GM19324 (cell line): ENCODE data around the gene NBPF11.
"Not testable (repeated sequence)": the region's sequence is repeated elsewhere in the genome, so short reads cannot be mapped to it uniquely, and the experiment has no call there.

ENCODE experiments used
- ATAC-seq: cut with Tn5 transposase; IDR thresholded peaks from one replicate; pipeline ENCODE4 v1.9.1; 2021; ENCODE audit warnings: mild to moderate bottlenecking, moderate library complexity; ENCODE audit not compliant: unreplicated experiment, low FRiP score

The NBPF11 gene

DNA sequence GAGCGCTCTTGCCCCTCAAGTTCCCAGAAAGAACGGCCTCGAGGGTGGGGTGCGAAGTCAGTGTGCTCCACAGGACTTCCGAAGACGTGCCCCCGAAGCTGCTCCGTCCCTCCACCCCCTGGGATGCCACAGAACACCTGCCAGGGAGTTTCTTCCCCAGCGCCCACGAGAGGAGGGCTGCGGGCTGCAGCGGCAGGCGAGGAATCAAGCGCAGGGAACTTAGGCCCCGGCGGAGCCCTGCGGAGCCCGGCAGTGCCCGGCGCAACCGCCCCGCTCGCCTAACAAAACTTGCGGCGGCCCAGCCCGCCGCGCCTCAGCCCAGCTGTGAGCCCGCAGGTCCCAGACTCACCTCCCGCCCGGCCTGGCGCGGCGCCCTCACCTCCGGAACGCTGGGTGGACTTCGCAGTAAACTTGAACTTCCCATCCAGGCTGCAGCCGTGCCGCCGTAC lies 686 bp downstream of the NBPF11 start:
- peak; percentile 28 for ATAC-seq

DNA sequence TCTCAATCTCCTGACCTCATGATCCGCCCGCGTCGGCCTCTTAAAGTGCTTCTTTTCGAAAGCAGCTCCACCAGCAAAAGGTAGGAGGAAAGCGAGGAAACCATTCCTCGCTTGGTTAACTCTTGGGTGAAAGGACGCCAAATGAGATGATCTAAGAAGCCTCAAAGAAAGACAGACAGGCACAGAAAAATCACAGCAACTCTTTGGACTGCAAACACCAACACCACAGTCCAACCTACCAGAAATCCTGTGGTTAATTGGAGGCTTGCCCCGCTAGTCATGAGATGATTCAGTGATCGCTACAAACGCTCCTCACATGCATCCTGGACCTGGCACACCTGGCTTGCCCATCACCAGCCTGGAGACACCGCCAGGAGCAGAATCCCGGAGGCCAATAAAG lies 1.1 kb downstream of the NBPF11 start:
- peak; percentile 14 for ATAC-seq

DNA sequence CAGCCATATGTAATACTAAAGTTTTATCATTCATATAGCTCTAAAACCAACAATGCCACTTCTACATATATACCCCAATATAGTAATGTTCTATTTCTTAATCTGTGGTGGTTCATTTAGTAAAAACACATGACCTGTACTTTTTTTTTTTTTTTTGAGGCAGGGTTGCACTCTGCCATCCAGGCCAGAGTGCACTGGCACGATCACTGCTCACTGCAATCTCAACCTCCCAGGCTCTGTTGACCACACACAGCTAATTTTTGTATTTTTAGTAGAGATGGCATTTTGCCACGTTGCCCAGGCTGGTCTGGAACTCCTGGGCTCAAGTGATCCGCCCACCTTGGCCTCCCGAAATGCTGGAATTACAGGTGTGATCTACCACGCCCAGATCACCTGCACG lies 2.1 kb downstream of the NBPF11 start:
- ATAC-seq, result not testable (repeated sequence)

DNA sequence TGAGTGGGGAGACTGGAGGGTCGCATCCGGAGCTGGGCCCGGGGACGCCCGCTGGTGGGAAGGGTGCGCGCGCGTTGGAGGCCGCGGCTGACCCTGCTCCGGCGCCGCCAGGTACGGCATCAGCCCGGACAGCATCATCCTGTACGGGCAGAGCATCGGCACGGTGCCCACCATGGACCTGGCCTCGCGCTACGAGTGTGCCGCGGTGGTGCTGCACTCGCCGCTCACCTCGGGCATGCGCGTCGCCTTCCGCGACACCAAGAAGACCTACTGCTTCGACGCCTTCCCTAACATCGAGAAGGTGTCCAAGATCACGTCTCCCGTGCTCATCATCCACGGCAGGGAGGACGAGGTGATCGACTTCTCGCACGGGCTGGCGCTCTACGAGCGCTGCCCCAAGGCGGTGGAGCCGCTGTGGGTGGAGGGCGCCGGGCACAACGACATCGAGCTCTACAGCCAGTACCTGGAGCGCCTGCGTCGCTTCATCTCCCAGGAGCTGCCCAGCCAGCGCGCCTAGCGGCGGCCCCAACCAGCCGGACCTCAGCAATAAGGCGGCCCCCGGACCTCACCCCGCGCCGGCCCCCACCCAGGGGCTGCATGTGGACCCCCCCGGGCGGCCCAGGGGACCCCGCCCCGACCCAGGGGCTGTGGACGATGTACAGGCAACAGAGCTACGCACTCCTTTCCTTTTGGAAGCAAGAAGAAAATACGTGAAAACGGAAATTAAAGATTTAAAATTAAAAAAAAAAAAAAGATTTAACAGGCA lies 2.8 kb downstream of the NBPF11 start:
- ATAC-seq, result not testable (repeated sequence)

DNA sequence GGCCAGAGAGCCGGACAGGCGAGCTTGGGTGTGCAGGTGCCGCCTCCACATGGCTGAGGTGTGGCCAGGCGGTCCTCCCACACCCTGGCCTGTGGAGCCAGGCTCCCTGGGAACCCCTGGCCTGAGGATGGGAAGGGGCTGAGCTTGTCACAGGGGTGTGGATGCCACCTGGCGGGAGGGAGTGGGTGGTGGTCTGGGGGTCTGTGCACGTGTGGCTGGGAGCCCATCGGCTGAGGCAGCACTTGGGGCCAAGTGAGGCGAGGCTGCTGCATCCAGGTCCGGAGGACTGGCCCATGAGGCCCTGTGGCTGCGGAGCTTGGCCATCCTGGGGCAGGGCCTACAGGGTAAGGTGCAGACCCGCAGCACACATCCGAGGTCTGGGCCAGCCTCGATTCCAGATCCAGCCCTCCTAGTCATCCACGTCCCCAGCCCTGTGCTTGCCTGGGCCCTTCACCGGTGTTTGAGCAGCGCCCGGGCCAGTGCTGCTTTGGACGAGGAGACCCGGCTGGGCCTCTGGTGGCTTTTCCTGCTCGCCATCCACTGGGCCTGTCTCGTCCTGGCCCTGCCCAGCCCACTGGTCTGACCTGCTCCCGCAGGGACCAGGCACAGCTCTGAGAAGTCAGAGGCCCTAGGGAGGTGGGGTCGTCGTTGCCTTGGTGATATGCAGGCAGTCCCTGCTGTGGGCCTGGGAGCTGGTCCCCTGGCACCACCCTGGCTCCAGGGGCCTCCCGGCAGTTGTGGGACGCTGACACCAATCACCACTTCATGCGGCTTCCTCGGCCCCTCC lies 4.8 kb downstream of the NBPF11 start:
- not testable (repeated sequence) for ATAC-seq

DNA sequence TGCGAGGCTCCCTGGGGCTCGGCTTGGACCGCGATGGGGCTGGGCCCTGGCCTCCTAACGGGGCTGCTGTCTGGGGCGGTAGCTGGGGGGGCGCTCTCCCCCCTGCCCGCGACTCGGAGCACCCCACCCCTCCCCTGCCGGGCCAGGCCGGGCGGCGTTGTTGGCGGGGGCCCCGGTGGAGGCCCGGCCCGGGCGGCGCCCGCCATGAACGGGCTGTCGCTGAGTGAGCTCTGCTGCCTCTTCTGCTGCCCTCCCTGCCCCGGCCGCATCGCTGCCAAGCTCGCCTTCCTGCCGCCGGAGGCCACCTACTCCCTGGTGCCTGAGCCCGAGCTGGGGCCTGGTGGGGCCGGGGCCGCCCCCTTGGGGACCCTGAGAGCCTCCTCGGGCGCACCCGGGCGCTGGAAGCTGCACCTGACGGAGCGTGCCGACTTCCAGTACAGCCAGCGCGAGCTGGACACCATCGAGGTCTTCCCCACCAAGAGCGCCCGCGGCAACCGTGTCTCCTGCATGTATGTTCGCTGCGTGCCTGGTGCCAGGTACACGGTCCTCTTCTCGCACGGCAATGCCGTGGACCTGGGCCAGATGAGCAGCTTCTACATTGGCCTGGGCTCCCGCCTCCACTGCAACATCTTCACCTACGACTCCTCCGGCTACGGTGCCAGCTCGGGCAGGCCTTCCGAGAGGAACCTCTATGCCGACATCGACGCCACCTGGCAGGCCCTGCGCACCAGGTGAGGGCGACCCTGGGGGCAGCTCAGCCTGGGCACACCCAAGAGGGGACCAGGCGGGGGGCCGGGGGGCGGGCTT lies 5.7 kb downstream of the NBPF11 start:
- ATAC-seq, result not testable (repeated sequence)

DNA sequence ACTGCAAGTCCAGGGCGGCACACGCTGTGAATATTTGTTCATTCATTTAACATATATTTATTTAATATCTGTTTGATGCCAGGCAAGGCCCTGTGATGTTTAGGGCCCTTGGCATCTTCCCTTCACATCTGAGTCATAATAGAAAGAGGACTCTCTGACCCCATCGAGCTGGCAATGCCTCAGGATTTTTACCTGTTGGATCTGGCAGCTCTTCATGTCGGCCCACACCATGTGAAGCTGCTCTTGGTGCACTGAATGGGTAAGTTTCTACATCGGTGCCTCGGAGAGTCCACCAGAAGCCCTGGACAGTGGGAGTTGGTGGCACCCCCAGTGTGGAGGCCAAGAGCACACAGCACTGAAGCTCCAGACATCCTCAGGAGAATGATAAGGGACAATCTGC lies 8.9 kb downstream of the NBPF11 start:
- ATAC-seq, result not testable (repeated sequence)

DNA sequence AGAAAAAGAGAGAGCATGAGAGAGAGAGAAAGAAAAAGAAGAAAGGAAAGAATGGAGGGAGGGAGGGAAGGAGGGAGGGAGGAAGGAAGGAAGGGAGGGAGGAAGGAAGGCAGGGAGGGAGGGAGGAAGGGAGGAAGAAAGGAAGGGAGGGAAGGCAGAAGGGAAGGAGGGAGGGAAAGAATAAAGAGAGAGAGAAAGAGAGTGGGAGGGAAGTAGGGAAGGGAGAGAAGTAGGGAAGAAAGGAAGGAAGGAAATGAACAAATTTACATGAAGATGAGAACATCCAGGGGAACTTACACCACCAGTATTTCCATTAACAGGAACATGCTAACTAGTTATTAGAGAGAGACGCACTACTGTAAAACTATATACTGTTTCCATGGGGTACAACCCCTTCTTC lies 10.1 kb downstream of the NBPF11 start:
- ATAC-seq, result not testable (repeated sequence)

DNA sequence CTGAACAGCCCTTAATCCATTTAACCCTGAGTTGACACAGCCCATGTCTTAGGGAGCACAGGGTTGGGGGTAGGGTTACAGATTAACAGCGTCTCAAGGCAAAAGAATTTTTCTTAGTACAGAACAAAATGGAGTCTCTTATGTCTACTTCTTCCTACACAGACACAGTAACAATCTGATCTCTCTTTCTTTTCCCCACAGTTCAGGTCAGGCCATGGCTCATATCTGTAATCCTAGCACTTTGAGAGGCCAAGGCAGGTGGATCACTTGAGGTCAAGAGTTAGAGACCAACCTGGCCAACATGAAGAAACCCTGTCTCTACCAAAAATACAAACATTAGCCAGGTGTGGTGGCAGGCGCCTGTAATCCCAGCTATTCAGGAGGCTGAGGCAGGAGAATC lies 13.5 kb downstream of the NBPF11 start:
- not testable (repeated sequence) for ATAC-seq

DNA sequence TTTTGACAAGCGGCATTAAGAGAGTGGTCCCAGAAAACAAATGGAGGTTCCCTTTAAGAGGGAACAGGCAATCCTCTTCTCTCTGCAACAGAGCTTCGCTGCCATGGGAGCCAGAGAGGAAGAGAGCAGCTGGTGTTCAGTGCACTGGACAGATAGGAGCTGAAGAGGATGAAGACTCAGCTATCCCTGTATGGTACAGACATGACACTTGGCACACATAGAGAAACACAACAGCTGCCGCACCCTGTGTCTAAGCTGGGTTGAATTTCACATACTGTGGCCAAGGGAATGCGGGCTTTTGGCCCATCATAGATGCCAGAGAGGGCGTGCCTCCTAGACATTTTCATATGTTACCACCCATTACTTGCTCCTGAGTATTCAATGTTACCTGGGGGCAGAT lies 29.7 kb downstream of the NBPF11 start:
- ATAC-seq, result not testable (repeated sequence)

DNA sequence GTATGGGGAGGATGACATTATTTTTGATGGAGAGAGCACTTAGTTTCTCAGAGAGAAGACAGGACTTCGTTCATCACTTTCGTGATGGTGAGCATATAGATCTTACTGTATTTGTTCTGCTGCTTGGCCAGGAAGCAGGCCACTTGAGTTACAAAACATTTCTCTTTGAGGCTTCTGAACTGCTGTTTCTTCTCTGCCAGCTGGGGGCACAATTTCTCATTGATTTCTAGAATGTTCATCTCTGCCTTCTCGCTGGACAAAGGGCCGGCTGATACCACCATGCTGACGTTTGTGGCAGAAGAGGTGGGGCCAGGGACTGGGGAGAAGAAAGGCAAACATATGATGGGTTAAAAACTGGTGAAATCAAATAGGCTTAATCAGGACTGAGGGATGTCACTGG lies 31.7 kb downstream of the NBPF11 start:
- ATAC-seq, result not testable (repeated sequence)

DNA sequence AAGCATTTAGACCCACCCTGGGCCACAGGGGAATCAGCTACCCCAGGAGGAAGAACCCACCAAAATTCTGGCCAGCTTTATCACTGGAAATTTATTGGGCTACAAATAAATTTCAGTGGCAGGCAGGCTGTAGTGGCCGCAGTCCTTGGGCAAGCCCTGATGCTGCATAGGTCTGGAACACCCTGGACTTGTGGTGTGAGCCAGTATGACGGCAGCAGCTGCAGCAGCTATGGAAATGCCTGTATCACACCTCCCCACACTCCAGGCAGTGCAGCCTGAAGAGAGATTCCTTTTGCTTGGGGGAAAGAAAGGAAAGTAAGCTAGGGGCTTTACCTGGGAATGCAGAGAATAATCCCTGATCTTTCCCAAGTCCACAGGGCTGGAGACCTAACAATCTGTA lies 56.3 kb downstream of the NBPF11 start:
- not testable (repeated sequence) for ATAC-seq

DNA sequence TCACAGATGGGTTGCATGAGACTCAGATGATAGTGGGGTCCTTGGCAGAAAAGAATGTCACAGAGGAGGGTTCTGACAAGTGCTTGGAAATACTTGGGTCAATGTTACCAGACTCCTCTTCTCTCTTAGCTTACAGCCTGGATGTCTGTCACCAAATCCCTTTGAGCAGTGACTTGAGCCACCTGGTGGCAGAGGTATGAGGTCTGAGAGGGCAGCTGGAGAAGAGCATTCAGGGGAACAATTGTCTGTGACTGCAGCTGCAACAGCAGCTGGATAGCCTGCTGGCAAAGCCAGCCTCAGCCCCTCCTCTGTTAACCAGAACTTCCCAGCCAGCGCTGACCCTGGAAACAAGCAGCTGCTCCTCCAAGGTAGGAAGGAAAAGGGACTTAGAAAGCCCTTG lies 65.9 kb downstream of the NBPF11 start:
- not testable (repeated sequence) for ATAC-seq

DNA sequence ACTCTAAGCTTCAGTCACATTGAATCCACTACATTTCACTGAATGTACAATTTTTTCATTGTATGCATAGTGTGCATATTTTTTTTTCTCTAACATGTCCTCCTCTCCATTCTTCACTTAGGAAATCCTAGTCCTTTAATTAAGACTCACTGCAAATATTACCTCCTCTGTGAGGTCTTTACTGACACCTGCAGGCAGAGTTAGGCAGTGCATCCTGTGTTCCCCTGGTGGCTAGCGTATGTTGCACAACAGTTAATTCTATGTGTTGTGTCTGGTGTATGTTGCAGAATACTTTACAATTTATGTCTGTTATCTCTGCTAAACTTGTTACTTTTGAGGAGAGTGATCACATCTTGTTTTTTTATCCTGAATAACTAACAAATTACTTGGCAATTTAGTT lies 70.9 kb downstream of the NBPF11 start:
- not testable (repeated sequence) for ATAC-seq

DNA sequence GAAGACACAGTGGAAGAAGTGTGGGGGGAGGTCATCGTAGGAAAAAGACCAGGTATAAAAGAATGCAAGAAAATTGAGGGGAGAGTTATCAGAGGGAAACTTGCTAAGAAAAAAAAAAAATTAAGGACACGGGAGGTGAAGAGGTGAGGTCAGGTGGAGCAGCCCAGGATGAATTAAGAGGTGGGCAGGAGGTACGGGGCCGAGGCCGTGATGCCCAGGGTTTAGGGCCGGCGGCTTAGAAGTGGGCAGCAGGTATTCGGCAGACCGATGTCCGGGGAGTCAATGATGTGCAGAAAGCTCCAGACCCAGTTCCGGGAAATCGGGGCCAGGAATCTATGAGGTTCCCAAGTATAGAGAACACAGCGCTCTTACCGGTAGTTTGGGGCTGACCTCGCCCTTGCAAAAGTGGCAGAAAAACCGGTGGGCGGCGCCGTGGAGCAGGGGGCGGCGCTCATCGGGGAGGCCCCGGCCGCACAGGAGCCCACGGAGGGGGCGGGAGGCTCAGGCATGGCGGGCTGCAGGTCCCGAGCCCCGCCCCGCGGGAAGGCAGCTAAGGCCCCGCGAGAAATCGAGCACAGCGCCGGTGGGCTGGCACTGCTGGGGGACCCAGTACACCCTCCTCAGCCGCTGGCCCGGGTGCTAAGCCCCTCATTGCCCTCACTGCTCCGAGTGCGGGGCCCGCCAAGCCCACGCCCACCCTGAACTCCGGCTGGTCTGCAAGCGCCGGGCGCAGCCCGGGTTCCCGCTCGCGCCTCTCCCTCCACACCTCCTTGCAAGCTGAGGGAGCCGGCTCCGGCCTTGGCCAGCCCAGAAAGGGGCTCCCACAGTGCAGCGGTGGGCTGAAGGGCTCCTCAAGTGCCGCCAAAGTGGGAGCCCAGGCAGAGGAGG lies 73.2 kb downstream of the NBPF11 start:
- not testable (repeated sequence) for ATAC-seq

DNA sequence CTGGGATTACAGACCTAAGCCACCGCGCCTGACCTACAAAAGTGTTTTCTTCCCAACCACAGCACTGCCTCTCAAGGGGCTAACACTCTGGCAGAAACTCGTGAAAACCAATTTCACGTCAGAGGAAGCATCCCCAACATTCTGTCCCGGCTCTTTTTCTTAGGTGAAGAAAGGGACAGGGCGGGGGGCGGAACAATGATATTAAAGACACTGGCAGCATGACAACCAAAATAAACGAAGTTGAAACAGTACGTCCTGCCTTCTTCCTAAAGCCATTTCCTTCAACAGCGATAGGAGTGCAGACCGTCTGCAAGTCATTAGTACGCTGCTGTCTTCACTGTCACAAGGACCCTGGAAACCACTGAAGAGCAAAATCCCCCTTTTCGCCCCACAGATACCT lies 74.0 kb downstream of the NBPF11 start:
- not testable (repeated sequence) for ATAC-seq

DNA sequence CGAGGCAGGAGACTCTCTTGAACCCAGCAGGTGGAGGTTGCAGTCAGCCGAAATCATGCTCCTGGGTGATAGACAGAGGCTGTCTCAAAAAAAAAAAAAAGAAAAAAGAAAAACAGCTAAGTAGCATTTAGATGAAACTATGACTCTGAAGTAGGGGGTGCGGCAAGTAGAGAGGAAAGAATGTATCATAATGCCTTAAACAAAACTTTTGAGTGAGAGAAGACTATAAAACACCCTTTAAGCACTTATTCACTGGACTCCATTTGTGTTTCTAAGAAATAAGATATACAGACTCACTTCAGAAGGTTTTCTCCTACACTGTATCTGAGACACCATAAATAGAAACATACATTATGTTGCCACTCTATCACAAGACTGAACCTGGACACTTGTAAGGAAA lies 74.6 kb downstream of the NBPF11 start:
- ATAC-seq, result not testable (repeated sequence)

DNA sequence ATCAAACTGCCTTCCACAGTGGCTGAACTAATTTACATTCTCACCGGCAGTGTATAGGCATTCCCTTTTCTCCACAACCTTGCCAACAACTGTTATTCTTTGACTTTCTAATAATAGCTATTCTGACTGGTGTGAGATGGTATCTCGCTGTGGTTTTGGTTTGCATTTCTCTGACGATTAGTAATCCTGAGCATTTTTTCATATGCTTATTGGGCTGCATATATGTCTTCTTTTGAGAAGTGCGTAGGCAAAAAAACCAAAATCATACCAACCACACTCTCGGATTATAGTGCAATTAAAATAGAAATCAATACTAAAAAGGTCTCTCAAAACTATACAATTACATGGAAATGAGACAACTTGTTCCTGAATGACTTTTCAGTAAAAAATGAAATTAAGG lies 78.7 kb downstream of the NBPF11 start:
- not testable (repeated sequence) for ATAC-seq

DNA sequence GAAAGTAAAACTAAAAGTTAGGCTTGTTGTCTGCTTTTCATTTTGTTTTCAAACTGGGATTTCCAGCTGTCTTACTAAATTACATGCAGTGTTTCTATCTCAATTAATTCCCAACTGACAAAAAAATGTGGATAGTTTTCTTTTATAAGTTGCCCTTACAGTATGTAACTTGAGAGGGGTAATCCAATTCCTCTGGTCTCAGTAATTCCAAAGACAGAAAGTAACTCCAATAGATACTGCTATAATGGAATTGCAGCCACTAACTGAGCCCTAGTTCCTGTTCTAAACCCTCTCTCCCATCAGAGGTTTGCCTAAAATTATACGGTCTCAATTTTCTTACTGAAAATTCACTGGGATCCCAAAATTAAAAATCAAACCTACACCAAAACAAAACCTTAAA lies 83.5 kb downstream of the NBPF11 start:
- ATAC-seq, result not testable (repeated sequence)

DNA sequence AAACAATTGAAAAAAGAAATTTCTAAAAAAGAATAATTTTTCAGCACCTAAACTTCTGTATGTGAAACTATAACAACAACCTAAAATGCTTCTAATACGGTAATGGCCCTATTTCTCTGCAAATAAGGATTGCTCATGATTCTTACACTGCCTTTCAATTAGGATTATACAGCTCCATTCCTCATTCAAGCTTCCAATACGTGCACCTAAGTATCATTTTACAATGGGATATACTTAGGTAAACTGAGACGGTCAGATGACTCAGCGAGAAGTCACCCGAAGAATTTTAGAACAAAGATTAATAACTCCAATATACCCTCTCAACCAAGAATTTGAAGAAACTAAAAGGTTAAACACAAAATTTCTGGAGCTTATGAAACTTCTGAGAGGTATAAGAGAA lies 83.9 kb downstream of the NBPF11 start:
- ATAC-seq, result not testable (repeated sequence)
